ENCODE data around the gene CCDC50.

Gene CCDC50, protein sequence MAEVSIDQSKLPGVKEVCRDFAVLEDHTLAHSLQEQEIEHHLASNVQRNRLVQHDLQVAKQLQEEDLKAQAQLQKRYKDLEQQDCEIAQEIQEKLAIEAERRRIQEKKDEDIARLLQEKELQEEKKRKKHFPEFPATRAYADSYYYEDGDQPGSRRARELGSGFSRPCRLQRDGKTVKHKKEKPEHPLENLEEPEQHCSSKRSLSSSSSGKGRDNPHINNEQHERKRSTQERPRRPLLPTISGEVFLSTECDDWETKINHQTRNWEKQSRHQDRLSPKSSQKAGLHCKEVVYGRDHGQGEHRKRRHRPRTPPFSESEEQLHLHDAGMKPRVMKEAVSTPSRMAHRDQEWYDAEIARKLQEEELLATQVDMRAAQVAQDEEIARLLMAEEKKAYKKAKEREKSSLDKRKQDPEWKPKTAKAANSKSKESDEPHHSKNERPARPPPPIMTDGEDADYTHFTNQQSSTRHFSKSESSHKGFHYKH

DNA sequence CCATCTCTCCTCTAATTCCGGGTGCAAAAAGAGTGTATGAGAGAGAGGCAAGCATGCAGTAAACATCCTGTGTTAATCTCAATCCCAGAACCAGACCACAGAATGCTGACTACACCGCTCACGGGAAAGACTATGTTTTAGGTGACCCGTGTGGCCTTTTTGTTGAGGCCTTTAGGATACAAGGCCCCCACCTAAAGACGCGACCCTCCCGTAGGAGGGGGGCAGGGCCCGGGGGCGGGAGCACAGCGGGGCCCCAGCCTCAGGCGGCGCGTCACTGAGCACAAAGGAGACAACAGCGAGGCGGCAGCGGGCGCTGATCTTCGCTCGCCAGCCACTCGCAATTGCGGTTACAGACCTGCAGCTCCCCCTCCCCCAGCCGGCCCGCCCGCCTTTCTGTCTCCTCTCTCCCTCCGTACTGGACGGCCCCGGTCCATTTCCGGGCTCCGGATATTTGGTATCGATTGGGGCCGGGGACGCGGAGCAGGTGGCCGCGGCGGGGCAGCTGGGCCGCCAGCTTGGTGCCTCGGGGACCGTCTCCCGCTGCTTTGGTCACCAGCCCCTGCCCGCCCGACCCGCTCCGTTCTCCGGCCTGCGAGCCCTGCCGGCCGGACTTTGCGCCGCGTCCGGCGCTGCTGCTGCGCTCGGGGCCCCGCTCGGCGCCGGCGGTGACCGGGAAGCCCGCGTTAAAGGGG, at the start of gene CCDC50:
TSS of gene CCDC50 (plus strand) at position 433 of the 692 bp plus-strand sequence. CDS start 281 bp downstream, outside the sequence.
- peak; percentile 70 to 81 for DNase-seq

DNA sequence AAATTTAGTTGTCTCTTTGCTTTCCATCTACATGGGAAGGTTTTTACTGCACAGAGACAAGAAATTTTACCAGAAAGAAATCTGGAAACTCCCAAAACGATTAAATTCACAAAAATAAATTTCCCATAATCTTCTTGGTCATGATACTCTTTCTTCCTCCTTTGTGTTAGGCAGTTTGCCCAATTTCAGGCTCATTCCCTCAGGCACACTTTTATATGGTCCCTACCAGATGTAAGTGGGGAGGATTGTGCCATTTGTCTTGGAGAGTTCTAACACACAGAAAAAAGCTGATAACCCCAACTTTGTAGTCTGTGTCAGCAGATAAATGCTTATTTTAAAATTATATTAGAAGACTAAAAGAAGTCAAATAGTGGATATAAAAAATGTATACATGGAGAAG, 49.1 kb upstream of the CCDC50 start:
- no peak for DNase-seq

DNA sequence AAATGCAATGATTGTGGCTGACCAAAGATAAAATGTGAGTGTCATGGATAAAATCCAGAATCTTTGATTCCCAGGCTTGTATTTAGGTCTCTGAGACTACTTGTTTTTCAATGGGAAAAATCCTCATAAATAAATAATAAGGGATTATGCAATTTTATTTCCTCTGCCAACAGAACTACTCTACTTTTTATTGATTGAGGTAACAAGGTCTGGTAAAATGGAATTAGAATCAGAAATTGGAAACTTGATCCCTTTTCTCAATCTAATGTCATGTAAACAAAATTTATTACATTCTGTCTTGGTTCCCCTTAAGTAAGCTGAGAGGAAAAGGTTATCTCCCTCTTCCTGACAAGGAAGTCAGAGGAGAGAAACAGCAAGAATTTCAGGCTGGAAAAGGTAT, 48.3 kb upstream of the CCDC50 start:
- DNase-seq = no peak

DNA sequence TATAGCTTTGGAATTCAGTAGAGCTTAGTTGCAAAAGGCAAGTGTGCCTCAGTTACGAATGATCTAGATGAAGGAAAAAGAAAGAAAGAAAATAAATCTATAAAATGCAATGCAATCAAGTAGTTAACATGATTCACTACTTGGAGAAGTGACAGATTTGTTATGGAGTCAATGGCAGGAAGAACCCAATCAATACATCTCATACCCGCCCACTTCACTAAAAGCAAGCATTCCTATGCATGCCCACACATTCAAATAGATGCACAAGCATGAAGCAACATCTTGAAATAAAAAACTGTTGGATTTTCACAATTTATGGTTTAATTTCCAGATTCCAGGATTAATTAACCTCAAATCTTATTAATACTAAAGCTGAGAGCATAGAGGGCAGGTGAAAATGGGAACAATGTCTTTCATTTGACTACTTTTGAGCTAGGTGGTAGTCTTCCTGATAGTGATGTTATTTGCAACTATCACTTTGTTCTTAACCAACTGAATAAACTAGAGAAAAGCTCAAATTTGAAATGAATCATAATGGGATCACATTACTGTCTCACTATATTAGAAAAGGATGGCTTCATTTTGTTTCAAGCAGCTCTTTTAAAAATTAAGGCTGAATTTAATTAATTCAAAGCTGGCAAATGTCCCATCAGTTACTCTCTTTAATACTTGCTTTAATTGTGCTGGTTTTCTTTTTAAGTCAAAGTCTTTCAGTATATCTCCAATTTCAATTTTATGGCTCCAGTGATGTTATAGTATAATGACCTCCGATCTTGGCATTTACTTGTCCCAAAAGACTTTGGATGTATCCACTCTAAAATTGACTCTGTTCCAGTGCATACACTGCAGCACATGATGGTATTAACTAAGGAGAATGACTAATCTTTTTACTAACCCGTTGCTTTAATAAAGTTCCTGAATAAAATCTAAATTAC, 46.7 kb upstream of the CCDC50 start:
- no peak for DNase-seq

DNA sequence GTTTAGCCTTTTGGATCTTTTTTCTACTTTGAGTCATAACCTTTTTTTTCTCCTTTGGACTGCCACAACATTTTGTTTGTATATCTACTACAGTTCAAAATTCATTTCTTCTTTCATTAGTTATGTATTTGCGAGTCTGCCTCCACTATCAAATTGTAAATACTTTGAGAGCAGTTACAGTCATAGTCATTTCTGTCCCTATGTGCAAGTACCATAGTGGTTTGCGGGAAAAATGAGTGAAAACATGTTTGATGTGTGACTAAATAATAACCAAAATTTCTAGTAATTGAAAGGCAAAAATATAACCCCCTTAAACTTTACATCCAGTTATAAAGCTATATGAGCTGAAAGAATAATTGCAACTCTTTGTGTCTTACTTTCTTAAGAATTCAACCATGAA, 45.8 kb upstream of the CCDC50 start:
- DNase-seq = no peak

DNA sequence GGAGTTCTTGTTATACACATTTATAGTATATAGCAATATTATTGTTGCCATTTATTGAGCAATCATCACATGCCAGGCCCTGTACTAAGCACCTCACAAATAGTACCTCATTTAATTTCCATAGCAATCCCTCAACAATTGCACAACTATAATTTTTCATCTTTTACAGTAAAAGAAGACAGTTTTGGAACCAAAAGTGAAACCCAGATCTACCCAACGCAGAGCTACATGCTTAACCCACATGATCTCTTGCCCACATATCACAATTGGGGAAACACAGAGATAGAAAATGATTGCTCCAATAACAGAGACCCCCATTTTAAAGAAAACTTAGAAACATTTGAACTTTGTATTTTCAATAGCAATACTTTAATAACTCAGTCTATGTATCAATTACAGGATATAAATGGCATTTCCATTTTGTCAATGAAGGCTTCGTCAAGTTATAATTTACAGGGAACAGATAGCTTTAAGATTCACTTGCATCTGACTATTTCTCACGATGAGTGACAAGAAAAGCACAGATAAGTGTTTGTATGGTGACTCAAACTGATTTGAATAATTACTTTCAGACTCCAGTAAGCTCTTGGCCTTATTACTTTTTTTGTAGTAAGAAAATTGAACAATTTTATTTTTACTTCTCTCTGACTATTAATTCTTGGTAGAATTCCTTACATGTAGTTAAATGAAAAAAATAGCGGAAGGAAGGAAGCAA, 38.7 kb upstream of the CCDC50 start:
- DNase-seq = no peak

DNA sequence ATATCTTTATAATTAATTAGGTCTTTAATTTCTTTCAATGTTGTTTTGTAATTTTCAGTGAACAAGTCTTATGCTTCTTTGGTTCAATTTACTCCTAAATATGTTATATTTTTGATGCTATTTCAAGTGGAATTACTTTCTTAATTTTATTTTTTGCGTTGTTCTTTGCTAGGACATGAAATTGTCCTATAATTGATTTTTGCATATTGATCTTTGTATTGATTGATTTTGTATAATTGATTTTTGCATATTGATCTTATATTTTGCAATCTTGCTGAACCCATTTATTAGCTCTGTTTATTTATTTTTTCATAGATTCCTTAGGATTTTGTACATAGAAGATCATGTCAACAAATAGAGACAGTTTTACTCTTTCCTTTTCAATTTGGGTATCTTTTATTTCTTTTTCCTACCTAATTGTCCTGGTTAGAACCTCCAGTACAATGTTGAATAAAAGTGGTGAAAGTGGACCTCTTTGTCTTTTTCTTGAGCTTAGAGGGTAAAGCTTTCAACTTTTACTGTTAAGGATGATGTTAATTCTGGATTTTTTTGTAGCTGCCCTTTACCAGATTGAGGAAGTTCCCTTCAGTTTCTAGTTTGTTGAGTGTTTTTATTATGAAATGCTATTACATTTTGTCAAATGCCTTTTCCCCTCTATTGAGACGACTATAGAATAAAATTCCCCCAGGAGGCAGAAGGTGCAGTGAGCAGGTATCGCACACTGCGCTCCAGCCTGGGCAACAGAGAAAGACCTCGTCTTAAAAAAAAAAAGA, 36.8 kb upstream of the CCDC50 start:
- no peak for DNase-seq

DNA sequence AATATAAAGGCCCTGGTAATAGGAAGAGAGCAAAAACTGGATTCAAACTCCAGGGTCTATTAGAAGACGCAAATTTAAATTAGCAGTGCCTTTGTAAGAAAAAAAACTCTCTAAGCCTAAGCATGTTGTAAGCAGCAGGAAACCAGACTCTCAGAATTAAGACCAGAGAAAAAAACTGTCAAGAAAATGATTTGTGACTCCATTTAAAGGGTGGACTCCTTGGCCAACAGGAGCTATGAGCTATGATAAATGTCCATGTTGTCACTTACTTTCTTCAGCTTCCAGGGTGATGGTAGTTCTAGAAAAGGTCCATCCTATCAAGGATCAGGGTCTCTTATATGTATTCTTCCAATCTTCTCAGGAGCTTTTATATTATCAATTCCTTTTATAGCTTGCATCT, 34.9 kb upstream of the CCDC50 start:
- DNase-seq = no peak

DNA sequence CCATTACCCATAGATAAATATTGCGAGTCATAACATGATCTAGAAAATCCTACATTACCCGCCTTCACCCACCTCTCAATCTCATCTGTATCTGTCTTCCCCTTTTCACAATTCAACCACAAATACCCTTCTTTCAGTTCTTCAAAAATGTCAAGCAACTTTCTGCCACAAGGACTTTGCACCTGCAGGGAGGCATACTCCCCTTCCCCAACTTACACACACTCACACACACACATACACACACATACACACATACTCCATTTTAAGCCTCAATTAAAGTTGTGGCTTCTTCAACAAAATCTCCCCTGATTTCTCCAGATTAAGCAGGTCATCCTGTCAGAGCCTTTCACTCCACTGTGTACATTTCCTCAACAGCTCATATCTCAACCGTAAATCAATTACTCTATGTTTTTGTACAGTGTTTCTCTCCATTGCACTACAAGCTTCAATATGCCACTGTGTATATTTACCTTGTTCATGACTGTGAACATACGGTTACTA, 33.1 kb upstream of the CCDC50 start:
- DNase-seq = no peak

DNA sequence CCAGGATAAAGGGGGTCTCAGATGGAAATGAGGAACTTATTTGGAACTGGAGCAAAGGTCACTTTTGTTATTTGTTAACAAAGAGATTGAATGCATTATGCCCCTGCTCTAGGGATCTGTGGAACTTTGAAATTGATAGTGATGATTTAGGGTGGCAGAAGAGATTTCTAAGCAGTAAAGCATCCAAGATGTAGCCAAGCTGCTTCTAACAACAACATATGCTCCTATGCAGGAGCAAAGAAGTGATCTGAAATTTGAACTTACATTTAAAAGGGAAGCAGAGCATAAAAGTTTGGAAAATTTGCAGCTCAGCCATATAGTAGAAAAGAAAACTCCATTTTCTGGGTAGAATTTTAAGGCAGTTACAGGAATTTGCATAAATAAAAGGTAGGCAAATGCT, 30.3 kb upstream of the CCDC50 start:
- DNase-seq = no peak

DNA sequence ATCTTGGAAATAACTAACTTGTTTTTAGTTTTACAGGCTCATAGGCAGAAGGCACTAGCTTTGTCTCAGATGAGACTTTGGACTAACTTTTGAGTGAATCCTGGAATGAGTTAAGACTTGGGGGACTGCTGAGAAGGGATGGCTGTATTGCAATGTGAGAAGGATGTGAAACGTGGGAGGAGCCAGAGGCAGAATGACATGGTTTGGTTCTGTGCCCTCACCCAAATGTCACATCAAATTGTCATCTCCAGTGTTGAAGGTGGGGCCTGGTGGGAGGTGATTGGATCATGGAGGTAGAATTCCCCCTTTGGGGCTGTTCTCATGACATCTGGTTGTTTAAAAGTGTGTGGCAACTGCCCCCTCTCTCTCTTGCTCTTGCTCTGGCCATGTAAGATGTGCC, 28.8 kb upstream of the CCDC50 start:
- no peak for DNase-seq

DNA sequence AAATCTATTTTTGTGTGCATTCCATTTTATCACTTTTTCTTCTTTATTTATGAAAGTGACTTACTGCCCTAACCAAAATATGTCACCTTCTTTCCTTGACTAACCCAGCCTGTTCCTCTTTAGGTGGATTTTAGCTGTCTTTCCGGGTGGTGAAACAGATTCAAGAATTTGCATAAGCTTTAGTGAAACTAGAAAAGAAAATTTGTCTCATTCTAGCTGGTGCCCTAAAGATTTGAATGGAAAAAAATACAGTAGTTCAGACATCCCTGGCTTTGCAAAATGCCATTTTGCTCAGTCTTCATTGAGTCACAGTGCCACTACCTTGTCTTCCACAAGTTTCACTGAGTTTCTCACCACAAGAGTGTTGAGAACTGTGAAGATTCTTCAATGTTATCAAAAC, 28.2 kb upstream of the CCDC50 start:
- no peak for DNase-seq

DNA sequence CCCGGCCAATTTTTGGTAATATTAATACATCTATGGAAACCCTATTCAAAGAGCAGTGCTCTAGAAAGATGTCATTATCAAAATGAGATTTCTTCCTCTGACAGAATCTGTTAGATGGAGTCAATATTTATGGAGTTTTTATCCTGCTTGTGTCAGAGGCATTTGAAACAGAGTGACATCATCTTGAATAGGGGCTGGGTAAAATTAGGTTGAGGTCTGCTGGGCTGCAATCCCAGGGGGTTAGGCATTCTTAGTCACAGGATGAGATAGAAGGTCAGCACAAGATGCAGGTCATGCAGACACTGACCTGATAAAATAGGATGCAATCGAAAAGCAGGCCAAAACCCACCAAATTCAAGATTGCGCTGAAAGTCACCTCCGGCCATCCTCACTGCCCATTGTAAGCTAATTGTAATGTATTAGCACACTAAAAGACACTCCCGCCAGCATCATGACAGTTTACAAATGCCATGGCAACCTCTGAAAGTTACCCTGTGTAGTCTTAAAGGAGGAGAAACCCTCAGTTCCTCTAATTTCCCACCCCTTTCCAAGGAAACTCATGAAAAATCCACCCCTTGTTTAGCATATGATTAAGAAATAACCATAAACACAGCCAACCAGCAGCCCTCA, 27.3 kb upstream of the CCDC50 start:
- DNase-seq = no peak

DNA sequence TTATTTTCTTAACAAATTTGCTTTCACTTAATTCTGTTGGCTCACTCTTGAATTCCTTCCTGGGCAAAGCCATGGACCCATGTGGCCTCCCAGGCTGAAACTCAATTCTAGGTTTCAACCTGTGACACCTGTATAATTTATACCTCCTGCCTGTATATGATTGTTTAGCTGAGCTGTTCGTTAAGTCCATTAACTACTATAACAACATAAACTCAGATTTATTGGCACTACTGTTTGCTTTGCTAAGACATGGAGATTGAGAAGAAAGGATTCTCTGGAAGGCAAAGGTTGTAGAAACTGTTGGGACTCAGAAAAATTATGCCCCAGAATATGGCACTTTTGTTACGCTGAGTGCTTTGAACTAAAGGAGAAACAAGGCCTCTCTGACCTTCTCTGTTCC, 26.7 kb upstream of the CCDC50 start:
- DNase-seq = no peak

DNA sequence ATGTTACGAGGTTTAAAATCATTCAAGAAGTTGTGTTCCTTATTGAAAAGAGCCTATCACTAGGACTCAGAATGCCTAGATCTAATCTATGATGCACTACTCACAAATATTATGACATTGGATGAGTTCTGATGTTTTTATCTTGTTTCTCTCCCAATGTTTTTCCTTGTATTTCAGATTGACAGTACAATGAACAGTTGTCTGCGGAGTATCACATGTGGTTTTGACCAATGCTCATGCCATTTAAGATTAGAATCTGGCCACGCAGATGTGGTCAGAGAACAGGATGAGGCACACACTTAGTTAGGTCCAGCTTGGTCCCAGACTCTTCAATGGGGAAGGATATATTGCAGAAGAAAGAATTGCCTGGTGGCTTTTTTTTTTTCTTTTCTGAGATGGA, 25.6 kb upstream of the CCDC50 start:
- DNase-seq = no peak

DNA sequence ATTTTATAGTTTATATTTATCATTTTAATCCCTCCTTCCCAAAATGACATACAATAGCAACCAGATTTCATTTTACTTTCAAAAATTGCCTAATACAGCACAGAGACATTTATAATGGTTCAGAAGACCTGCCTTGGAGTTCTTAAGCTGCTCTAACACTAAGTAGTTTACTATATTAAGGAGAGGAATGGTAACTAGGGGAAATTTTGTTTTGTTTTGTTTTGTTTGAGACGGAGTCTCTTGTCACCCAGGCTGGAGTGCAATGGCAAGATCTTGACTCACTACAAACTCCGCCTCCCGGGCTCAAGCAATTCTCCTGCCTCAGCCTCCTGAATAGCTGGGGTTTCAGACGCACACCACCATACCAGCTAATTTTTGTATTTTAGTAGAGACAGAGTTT, 22.8 kb upstream of the CCDC50 start:
- DNase-seq = no peak

DNA sequence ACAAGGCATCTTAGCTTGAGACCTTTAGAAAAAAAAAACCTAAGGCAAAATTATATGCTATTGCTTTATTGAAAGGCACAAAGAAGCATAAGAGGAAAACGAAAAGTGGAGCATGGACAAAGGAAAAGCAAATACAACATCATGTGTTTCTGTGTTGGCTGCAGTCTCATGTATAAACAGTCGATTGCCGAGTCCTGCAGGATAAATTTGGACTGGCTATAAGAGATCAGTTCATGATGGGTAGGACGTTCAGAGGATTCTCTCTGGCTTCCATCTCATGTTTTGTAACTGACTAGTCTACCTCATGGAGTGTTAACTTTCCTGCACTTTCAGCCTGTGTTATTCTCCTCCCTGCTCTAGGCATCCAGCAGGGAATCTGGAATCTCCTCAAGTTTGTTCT, 21.9 kb upstream of the CCDC50 start:
- no peak for DNase-seq

DNA sequence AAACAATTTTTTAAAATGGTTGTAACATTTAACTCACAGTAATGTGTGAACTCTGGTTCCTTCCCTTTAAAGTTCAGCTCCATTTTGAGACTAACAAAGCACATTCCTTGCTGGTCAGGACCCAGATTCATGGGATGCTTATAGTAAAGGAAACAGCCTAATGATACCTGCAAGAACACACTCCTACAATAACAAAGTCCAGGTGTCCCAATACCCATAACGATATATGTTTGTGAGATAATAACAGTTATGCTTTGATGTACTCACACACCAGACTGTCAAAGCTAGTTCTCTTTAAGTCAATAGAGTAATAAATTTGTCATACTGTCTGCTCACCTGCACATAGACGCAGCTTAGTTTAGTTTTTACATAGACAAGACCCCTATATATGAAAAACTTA, 15.9 kb upstream of the CCDC50 start:
- no peak for DNase-seq

DNA sequence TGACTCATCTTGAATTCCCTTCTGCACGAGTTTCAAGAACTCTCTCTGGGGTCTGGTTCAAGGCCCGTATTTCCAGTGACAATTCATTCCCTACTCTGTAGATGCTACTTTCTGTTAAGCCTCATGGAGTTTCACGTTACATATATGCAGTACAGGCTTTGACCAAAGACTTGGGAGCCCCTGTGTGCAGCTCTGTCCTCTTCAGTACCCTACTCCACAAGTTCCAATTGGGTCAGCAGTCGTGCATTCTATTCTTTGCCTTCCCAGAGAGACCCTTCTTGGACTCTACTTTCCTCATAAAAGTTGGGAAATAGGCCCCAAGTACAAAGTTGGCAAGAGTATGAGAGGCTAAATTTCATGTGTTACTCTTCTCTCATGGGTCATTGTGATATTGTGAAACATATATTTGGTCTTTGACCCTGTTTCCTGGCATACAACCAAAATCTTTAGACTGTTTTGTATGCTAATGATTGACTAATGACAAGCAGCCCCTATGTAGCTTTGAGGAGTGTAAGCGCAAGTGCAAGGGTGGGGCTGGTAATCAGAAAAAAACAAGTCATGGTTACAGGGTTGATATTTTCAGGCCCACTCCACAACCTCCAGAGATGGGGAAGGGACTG, 15.0 kb upstream of the CCDC50 start:
- DNase-seq = no peak

DNA sequence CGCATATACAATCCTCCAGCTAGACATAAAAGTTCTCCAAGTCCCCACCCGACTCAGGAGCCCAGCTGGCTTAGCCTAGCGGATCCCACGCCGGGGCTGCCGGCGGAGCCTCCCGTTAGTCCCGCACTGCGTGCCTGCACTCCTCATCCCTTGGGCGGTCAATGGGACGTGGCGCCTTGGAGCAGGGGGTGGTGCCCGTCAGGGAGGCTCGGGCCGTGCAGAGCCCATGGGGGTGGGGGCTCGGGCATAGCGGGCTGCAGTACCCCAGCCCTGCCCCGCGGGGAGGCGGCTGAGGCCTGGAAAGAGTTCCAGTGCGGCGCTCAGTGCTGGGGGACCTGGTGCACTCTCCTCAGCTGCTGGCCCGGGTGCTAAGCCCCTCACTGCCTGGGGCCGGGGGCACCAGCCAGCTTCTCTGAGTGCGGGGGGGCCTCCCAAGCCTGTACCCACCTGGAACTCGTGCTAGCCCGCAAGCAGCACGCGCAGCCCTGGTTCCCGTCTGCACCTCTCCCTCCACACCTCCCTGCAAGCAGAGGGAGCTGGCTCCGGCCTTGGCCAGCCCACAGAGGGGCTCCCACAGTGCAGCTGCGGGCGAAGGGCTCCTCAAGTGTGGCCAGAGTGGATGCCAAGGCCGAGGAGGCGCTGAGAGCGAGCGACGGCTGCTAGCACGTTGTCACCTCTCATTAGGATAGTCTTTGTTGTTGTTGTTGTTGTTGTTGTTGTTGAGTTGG, 12.2 kb upstream of the CCDC50 start:
- DNase-seq = no peak
